Suppressor macrophage treated with lipopolysaccharide for 1 hour (primary cell): ENCODE data around the gene ARFGAP1.

ENCODE experiments used
- DNase-seq, 3 donors: peaks; one replicate each; pipeline ENCODE4 v3.0.0-alpha.2; 2020 to 2022

ARFGAP1 gene

DNA sequence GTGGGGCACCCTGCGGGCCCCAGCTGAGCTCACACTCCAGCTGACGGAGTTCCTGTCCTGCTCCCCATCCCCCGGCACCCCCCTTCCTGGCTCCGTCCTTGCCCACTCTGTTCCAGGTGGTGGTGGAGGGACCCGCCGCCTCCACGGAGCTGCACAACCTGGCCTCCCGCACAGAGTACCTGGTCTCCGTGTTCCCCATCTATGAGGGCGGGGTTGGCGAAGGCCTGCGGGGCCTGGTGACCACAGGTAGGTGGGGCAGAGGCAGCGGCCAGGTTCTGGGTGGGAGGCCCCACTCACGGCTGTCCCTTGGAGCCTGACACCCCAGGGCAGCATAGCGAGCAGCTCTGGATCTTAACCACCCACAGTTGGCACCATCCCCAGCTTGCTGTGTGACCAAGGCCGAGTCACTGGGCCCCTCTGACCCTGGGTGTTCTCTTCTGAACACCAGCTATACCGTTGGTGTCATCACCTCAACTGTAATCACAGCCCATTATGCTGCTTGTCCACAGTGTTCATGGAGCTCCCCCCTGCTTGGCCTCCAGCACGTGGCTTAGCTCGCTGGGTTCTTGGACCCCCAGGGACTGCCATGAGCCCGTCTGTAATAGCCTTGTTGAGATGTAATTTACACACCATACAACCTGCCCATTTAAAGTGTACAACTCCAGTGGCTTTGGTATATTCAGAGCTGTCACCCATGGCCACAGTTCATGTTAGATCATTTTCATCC lies 37.8 kb downstream of the ARFGAP1 start:
- no peak for DNase-seq

DNA sequence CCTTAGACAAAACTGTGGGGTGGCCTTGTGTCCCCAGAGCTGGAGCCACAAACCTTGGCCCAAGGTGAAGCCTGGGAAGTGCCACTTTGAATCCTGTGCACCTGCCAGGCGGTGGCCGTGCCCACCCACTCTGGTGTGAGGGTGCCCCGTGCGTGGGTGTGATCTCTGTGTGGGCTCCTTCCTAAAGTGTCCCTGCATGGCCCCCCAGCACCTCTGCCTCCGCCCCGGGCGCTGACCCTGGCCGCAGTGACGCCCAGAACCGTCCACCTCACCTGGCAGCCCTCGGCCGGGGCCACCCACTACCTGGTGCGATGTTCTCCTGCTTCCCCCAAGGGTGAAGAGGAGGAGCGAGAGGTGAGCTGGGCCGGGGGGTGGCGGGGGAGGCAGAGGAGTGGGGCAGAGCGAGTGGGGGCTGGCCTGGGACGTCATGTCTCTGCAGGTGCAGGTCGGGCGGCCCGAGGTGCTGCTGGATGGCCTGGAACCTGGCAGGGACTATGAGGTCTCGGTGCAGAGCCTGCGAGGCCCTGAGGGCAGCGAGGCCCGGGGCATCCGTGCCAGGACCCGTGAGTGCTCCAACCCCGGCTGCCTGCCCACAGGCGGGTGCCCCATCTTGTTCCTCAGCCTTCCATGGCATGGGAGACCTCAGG lies 38.7 kb downstream of the ARFGAP1 start:
- no peak for DNase-seq

DNA sequence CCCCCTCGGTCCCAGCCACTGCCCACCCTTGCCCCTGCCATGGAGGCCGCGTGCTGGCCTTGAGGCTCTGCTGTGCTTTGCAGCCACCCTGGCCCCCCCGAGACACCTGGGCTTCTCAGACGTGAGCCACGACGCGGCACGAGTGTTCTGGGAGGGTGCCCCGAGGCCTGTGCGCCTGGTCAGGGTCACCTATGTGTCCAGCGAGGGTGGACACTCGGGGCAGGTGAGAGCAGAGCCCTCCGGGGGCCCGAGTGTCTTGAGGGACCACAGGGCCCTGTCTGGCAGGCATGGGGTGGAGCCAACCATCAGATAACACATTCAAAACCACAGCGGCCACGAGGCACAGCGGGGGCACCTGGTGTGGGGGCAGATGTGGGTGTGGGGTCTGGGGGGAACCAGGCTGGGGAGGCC lies 39.2 kb downstream of the ARFGAP1 start:
- DNase-seq, result no peak

DNA sequence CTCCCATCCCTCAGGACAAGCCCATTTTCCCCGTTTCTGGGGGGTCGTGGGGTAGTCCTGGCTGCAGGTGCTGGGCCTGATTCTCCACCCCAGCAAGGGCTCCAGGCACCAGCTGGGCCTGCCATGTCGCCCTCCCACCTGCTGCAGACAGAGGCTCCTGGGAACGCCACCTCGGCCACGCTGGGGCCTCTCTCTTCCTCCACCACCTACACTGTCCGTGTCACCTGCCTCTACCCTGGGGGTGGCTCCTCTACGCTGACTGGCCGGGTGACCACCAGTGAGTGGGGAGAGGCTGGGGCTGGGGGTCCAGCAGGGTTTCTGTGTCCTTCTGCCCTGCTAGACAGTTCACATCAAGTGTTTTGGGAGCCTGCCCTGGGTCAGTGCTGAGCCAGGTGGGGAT lies 39.7 kb downstream of the ARFGAP1 start:
- DNase-seq, result no peak

DNA sequence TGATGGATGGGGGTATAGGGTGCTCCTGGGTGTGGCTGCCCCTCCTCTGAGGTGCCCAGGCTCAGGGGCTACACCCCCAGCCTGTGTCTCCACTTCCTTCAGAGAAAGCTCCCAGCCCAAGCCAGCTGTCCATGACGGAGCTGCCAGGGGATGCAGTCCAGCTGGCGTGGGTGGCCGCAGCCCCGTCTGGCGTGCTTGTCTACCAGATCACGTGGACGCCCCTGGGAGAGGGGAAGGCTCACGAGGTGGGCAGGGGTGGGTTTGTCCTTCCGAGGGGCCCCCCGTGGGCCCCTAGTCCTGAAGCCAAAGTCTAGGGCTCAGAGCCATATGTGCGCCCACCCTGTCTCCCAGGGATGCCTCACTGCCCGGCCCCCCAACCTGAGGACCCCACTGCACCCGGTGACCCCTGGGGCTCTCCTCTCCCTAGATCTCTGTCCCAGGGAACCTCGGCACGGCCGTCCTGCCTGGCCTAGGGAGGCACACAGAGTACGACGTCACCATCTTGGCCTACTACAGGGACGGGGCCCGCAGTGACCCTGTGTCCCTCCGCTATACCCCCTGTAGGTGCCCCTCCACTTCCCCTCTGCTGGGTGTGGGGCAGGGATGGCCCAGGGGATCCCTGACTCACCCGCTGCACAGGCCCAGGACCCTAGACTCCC lies 40.2 kb downstream of the ARFGAP1 start:
- no peak for DNase-seq

DNA sequence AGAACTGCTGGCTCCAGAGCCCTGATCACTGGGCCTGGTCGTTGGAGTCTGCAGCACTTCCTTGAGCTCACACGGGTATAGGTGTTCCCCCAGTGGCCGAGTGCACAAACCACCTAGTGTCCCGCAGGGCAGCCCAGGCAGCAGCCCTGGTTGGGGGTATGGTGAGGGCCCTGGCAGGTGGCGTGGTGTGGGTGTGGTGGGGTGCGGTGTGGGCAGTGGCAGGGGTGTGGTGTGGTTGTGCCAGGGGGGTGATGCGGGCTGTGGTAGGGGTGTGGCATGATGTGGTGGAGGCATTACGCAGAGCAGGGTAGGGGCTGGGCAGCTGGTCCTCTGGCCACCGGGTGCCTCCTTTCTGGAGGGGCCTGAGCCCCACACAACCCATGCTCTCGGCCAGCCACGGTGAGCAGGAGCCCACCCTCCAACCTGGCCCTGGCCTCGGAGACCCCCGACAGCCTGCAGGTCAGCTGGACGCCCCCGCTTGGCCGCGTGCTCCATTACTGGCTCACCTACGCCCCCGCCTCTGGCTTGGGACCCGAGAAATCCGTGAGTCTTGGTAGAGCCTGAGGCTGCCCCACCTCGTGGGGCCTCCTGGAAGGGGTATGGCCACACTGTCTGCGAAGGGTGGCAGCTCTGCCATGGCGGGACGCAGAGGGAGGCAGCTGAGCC lies 40.9 kb downstream of the ARFGAP1 start:
- no peak for DNase-seq

DNA sequence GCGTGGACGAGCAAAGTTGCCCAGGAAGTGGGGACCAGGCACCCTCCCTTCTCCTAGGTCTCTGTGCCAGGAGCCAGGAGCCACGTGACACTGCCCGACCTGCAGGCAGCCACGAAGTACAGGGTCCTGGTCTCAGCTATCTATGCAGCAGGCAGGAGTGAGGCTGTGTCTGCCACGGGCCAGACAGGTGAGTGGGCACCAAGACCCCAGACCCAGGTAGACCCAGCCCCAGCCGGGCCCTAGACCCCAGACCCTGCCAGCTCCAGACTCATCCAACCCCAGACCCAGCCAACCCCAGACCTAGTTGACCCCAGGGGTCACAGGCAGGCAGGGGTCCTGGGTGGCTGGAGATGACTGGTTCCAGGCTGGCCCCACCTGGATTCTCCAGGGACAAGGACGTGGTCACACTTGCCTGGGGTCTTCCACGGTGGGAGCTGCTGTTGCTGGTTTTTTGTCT lies 41.4 kb downstream of the ARFGAP1 start:
- DNase-seq, result no peak

DNA sequence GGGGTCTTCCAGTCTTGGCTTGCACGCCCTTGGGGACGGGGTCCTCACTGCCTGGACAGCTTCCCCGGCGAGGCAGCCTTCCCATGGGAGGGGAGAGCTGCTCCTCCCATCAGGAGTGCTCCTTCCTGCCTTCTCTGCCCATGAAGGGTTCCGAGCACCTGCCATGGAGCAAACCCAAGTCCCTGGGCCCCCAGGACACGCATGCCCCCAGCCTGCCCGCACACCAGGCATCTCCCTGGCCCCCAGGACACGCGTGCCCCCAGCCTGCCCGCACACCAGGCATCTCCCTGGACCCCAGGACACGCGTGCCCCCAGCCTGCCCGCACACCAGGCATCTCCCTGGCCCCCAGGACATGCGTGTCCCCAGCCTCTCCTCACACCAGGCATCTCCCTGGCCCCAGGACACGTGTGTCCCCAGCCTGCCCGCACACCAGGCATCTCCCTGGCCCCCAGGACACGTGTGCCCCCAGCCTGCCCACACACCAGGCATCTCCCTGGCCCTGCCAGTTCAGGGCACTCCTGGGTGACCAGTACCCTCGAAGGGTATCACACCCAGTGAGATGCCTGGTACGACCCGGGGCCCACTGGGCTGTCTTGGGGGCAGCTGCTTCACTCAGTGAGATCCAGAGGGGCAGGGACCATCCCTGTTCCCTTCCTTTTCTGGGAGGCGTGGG lies 42.1 kb downstream of the ARFGAP1 start:
- no peak for DNase-seq

DNA sequence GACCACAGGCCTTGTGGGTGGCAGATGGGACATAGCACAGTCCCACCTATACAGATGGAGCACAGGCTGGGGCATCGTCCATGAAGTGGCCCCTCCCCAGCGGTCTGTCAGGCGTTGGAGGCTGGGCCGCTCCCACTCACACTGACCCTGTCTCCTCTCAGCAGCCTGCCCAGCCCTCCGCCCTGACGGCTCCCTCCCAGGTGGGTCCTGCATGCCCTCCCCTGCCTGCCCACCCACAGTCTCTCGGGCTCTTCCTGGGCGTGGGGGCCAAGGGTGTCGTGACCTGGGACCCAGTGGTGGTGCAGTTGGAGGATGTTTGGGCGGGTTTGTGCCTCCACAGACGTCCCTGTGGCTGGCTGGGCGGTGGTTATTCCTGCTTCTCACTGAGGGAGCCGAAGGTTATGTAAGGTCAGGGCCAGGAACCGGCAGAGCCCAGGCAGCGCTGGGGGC lies 42.7 kb downstream of the ARFGAP1 start:
- no peak for DNase-seq

DNA sequence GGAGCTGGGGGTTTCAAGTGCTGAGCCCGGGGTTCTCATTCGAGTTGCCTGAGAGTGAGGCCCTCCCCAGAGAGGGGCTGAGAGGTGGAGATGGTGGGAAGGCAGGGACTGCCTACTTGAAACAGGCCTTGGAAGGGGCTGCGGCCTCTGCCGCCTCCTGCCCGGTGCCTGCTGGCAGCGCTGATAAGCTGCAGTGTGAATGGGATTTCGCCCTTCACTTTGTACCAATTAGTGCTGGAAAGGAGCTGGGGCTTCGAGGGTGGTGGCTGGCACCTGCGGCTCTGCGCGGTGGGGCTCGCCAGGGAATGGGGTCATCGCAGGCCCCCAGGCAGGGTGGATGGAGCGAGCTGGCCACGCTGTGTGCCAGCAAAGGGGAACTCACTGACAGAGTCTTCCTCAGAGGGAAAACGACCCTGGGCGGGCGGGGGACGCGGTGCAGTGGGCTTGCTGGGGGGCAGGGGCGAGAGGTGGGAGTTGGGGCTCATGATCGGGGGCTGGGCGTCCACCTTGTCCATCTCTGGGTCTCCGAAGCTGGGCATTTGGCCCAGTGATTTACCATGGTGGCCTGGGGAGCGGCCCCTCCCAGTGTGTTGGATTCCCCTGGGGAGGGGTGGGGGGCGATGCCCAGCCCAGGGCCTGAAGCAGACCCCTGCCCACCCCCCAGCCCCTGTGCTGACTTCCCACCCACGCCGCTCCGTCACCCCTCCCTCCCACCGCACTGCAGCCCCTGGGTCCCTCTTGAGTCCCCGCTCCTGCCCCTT lies 43.3 kb downstream of the ARFGAP1 start:
- no peak for DNase-seq

DNA sequence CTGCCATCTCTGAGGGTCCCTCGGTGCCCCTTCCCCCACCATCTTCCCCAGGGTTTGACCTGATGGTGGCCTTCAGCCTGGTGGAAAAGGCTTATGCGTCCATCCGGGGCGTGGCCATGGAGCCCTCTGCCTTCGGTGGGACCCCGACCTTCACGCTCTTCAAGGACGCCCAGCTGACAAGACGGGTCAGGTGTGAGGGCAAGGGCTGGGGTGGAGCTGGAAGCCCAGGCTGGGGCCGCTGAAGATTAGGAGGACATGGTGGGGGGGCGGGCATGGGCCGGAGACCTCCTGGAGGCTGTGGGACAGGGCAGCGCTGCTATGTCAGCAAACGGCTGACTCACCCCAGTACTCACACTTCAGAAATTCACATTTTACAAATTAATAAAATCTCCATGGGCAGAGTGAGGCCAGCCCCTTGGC lies 43.9 kb downstream of the ARFGAP1 start:
- no peak for DNase-seq

DNA sequence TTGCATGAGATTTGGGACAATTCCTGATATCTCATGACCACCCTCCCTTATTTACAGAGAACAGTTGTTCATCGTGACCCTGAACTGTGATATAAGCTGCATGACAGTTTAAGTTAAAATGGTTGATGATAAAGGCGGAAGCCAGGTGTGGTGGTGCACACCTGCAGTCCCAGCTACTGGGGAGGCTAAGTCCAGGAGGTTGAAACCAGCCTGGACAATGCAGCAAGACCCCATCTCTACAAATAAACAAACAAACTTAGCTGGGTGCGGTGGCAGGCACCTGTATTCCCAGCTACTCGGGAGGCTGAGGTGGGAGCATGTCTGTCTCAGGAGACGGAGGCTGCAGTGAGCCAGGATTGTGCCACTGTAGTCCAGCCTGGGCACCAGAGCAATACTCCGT lies 44.4 kb downstream of the ARFGAP1 start:
- DNase-seq, result no peak

DNA sequence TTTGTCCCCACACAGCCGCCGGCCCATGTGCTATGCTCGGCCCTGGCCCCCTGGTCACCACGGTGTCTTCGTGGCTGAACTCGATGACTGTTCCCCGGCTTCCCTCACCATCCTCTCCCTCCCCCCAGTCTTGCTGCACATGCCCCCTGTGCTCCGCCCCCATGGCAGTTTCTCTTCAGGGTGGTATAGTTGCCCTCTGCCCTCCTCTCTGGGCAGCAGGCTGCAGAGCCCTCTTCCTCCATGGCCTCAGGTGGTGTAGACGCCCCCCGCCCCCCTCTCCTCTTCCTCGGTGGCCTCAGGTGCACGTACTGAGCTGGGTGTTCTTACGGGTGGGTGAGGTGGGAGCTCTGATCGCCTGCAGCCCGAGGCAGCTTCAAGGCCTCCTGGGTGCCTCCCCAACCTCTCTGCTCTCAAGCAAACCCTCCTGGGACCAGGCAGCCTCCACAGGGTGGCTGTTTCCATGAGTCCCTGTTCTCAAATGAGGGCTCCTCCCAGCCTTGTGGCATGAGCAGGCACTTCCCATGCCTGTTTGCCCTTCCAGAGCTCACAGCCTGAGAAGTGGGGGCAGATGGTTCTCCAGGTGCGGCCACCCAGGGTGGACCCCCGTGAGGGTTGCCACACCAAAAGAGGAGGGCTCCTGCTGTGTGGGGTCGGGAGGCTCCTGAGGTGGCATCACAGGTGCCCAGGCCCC lies 45.1 kb downstream of the ARFGAP1 start:
- no peak for DNase-seq

DNA sequence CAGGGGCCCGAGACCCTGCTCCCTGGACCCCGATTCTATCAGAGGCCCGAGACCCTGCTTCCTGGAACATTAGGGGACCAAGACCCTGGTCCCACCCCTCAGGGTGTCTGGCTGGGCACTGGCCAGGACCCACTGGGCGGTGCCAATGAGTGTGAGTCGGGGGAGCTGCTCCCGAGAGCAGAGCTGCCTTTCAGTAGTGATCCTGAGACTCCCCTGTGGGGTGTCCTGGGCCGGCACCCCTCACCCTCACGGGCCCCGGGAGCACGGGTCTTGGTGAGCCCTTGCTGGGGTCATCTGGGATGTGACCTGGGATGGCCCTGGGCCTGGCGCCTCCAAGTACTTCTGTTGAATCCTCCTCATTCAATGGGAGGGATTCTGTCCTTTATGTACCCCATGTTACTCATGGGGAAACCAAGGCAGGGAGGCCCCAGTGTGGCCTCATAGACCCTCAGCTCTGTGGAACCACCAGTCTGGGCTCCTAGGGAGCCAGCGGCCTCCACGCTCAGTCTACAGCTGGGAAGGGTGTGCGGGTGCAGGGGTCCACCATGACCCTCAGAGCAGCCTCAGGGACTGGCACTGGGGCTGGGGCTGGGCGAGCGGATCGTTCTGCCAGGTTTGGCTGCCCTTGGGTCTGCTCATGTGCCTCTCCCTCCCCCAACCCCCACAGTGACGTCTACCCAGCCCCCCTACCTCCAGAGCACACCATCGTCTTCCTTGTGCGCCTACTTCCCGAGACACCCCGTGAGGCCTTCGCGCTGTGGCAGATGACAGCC lies 46.0 kb downstream of the ARFGAP1 start:
- no peak for DNase-seq

DNA sequence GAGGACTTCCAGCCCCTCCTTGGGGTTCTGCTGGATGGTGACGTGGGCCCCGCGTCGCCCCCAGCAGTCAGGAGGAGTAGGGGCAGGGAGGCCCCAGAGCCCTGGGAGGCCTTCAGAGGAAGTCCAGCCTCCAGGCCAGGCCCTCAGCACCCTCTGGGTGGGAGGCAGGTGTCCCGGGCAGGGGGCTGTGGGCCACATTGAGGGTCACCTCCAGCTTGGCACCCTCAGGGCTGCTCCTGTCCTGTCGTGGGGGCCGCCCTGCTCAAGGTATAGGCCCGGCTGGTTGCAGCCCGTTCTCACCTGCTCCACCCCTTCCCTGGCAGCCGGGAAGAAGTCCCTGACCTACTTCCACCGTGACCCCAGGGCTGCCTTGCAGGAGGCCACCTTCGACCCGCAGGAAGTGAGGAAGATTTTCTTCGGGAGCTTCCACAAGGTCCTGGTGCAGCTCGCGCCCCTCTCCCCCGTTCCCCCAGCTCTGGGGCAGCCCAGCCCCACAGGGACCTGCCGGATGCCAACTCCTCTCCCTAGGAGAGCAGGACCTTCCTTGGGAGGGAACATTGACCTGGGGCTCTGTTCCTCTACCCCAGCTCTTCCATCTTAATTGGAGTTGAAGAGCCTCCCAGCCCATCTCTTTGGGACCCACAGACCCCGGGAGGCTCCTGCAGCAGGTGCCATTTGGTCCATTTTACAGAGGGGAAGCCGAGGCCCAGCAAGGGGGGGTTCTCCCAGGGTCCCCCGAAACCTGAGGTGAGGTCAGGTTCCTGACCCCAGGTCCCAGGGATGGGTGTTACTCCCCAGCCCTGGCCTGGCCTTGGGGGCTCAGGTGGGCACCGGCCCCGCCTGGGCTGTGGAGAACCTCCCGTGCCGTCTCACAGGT lies 46.8 kb downstream of the ARFGAP1 start:
- DNase-seq, result no peak

DNA sequence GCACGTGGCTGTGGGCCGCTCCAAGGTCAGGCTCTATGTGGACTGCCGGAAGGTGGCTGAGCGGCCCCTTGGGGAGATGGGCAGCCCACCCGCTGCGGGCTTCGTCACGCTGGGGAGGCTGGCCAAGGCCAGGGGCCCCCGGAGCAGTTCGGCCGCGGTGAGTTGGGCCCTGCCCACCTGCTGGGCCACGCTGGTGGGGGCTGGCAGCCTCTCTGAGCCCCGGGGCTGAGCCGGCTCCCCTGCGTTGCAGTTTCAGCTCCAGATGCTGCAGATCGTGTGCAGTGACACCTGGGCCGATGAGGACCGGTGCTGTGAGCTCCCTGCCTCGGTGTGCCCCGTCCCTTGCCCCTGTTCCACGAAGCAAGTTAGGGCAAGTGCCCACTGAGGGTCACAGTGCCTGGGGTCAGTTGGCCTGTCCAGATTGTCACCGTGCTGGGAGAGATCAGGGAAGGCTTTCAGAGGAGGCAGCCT lies 47.5 kb downstream of the ARFGAP1 start:
- no peak for DNase-seq

DNA sequence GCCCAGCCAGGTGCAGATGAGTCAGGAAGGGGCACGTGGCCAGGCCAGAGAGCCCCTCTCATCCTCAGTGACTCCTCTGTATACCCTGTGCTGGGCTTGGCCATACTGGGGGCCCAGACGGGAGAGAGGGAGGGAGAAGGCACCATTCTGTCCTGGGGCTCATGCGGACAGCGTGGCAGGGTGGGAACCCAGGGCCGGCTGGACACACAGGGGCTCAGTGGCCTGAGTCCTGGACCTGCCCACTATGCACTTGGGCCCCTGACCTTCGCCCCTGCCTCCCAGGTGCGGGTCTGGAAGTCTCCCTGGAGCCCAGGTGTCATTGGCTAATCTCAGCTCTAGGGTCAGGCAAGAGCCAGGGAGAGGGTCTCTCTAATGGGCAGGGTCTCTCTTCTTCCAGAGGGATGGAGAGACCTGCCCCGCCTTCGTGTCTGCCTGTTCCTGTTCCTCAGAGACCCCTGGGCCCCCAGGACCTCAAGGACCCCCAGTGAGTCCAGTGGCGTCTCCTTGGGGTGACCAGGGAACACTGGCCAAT lies 48.1 kb downstream of the ARFGAP1 start:
- DNase-seq, result no peak

DNA sequence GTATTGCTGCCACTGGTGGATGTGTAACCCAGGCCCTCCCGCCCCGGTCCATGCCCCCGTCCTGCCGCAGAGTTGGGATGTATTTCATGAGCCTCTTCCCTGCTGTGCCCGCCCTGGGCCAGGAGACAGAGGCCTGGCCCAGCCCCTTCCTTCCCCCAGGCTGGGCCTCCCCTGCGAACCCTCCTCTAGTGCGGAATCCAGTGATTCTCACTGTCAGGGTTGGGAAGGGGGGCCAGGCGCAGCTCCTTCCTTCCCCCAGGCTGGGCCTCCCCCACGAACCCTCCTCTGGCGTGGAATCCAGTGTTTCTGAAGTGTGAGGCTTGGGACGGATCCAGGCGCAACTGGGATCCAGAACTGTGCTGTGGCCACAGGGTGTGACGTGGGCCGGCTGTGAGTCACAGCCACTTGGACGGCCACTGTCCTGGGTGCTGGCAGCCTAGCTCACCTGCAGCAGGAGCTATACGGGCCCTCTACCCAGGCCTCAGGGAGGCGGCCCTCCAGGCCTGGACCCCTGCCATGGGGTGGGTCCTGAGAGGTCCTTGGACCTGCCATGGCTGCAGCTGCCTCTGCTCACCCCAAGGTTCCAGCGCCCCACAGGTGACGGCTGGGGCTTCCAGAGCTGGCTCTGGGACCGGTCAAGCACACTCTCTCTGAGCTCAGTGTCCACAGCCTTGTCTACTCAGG lies 48.7 kb downstream of the ARFGAP1 start:
- DNase-seq, result no peak
